H9 (cell line): ENCODE results near the gene VSX1. TPM values are rescaled to one million over a fixed set of nuclear protein-coding genes. Genes with fewer than 3 reads are reported as not detected.

Experiments
- DNase-seq: peaks from one replicate; pipeline ENCODE4 v3.0.0-alpha.2; 2017
- H2AFZ ChIP-seq: one replicate; pipeline ENCODE4 v1.6.1; 2013; ENCODE audit warnings: mild to moderate bottlenecking, low read length, control low read depth, moderate library complexity
- H2AK5ac ChIP-seq: 2 replicates; pipeline ENCODE4 v1.6.1; 2013; ENCODE audit warnings: low read length, control low read depth, mixed read lengths; ENCODE audit not compliant: insufficient read length
- H2BK120ac ChIP-seq: one replicate; pipeline ENCODE4 v1.6.1; 2013; ENCODE audit warnings: low read depth, mild to moderate bottlenecking, low read length, control low read depth, inconsistent platforms; ENCODE audit not compliant: poor library complexity, severe bottlenecking
- H2BK12ac ChIP-seq: 2 replicates; pipeline ENCODE4 v1.6.1; 2013; ENCODE audit warnings: low read length, control low read depth, mixed read lengths, low read depth; ENCODE audit not compliant: insufficient read length
- H2BK15ac ChIP-seq: 2 replicates; pipeline ENCODE4 v1.6.1; 2013; ENCODE audit warnings: low read depth, low read length, control low read depth
- H2BK20ac ChIP-seq: one replicate; pipeline ENCODE4 v1.6.1; 2013; ENCODE audit warnings: low read depth, mild to moderate bottlenecking, low read length, control low read depth, inconsistent platforms; ENCODE audit not compliant: poor library complexity, severe bottlenecking
- H2BK5ac ChIP-seq: 2 replicates; pipeline ENCODE4 v1.6.1; 2013; ENCODE audit warnings: low read length, control low read depth, mixed read lengths; ENCODE audit not compliant: insufficient read length
- H3K14ac ChIP-seq: 2 replicates; pipeline ENCODE4 v1.6.1; 2013; ENCODE audit warnings: low read length, control low read depth; ENCODE audit not compliant: insufficient read depth
- H3K18ac ChIP-seq: 2 replicates; pipeline ENCODE4 v1.6.1; 2013; ENCODE audit warnings: low read depth, mild to moderate bottlenecking, mixed read lengths, low read length, control low read depth; ENCODE audit not compliant: insufficient read length
- H3K23ac ChIP-seq: 2 replicates; pipeline ENCODE4 v1.6.1; 2013; ENCODE audit warnings: low read length, control low read depth, mixed read lengths, low read depth; ENCODE audit not compliant: insufficient read length
- H3K23me2 ChIP-seq: 2 replicates; pipeline ENCODE4 v1.6.1; 2013; ENCODE audit warnings: low read depth, mild to moderate bottlenecking, mixed read lengths, low read length, control low read depth; ENCODE audit not compliant: insufficient read length, poor library complexity, severe bottlenecking
- H3K27ac ChIP-seq: 2 replicates; pipeline ENCODE4 v1.5.1; 2013; ENCODE audit warnings: low read length, control low read depth, mixed read lengths, low read depth; ENCODE audit not compliant: insufficient read length
- H3K27me3 ChIP-seq: 2 replicates; pipeline ENCODE4 v1.6.1; 2013; ENCODE audit warnings: low read length, control low read depth, inconsistent platforms; ENCODE audit not compliant: insufficient read depth
- H3K4ac ChIP-seq: 2 replicates; pipeline ENCODE4 v1.6.1; 2013; ENCODE audit warnings: low read depth, mild to moderate bottlenecking, control low read depth, inconsistent platforms, low read length, moderate library complexity
- H3K4me1 ChIP-seq: 2 replicates; pipeline ENCODE4 v1.6.1; 2013; ENCODE audit warnings: low read length, control low read depth, inconsistent platforms; ENCODE audit not compliant: insufficient read depth
- H3K4me2 ChIP-seq: 2 replicates; pipeline ENCODE4 v1.6.1; 2013; ENCODE audit warnings: low read length, control low read depth, mixed read lengths; ENCODE audit not compliant: insufficient read length, insufficient read depth
- H3K56ac ChIP-seq: 2 replicates; pipeline ENCODE4 v1.6.1; 2013; ENCODE audit warnings: low read depth, mild to moderate bottlenecking, mixed read lengths, low read length, control low read depth; ENCODE audit not compliant: insufficient read length
- H3K79me1 ChIP-seq: 2 replicates; pipeline ENCODE4 v1.6.1; 2013; ENCODE audit warnings: low read depth, mild to moderate bottlenecking, moderate library complexity, low read length, control low read depth, inconsistent platforms; ENCODE audit not compliant: insufficient read depth, poor library complexity, severe bottlenecking
- H3K79me2 ChIP-seq: 2 replicates; pipeline ENCODE4 v1.6.1; 2013; ENCODE audit warnings: low read length, control low read depth, inconsistent platforms; ENCODE audit not compliant: insufficient read depth
- H3K9ac ChIP-seq: 2 replicates; pipeline ENCODE4 v1.6.1; 2013; ENCODE audit warnings: low read length, control low read depth, mixed read lengths; ENCODE audit not compliant: insufficient read length; ENCODE audit errors: extremely low read depth
- H3K9me3 ChIP-seq: one replicate; pipeline ENCODE4 v1.6.1; 2013; ENCODE audit warnings: low read depth, low read length, inconsistent platforms; ENCODE audit not compliant: control insufficient read depth
- H3T11ph ChIP-seq: one replicate; pipeline ENCODE4 v1.6.1; 2013; ENCODE audit warnings: mild to moderate bottlenecking, low read length, control low read depth, inconsistent platforms
- H4K20me1 ChIP-seq: one replicate; pipeline ENCODE4 v1.6.1; 2013; ENCODE audit not compliant: control insufficient read depth, insufficient read length, insufficient read depth
- H4K5ac ChIP-seq: 2 replicates; pipeline ENCODE4 v1.6.1; 2013; ENCODE audit warnings: low read depth, mild to moderate bottlenecking, mixed read lengths, low read length, control low read depth; ENCODE audit not compliant: insufficient read length
- H4K8ac ChIP-seq: replicated peaks from 2 replicates; pipeline ENCODE4 v1.6.1; 2013; ENCODE audit warnings: low read length, control low read depth, mixed read lengths, low read depth; ENCODE audit not compliant: insufficient read length
- H4K91ac ChIP-seq: 2 replicates; pipeline ENCODE4 v1.6.1; 2013; ENCODE audit warnings: low read depth, mild to moderate bottlenecking, moderate library complexity, mixed read lengths, low read length, control low read depth; ENCODE audit not compliant: insufficient read length
- H3K27ac Mint-ChIP-seq, 3 experiments: 2 replicates in 2 of 3; 3 replicates in 1 of 3; pipeline ENCODE4 v1.8.0; 2020 to 2021; ENCODE audit warnings: mixed read lengths in 3 of 3, mild to moderate bottlenecking in 1 of 3, moderate library complexity in 1 of 3
- H3K27me3 Mint-ChIP-seq: 2 replicates; pipeline ENCODE4 v1.8.0; 2021; ENCODE audit warnings: low read depth, mild to moderate bottlenecking, moderate library complexity, mixed read lengths
- H3K36me3 Mint-ChIP-seq, 3 experiments: 2 replicates in 2 of 3; 3 replicates in 1 of 3; pipeline ENCODE4 v1.8.0; 2020 to 2021; ENCODE audit warnings: low read depth in 3 of 3, mixed read lengths in 3 of 3; ENCODE audit not compliant: insufficient read depth in 1 of 3
- H3K4me1 Mint-ChIP-seq, 2 experiments: 2 replicates each; pipeline ENCODE4 v1.8.0; 2020; ENCODE audit warnings: mixed read lengths in 2 of 2
- H3K4me3 Mint-ChIP-seq, 2 experiments: 2 replicates in 1 of 2; 3 replicates in 1 of 2; pipeline ENCODE4 v1.8.0; 2020 to 2021; ENCODE audit warnings: mild to moderate bottlenecking in 2 of 2, mixed read lengths in 2 of 2, moderate library complexity in 1 of 2
- H3K9me3 Mint-ChIP-seq, 2 experiments: 2 replicates in 1 of 2; 3 replicates in 1 of 2; pipeline ENCODE4 v1.8.0; 2020; ENCODE audit warnings: mild to moderate bottlenecking in 2 of 2, mixed read lengths in 2 of 2, moderate library complexity in 1 of 2
- CTCF ChIP-seq: fragments of 200-600 bp; sonication (generic); conservative IDR thresholded peaks from 3 replicates; pipeline ENCODE4 v1.8.0; 2021; ENCODE audit warnings: antibody characterized with exemption, mild to moderate bottlenecking
- WGBS: extraction: QIAGEN DNeasy Blood & Tissue Kit; methylation state at CpG from one replicate; pipeline ENCODE4 v1.1.7; 2013; ENCODE audit warnings: missing lambda C conversion rate, low lambda C conversion rate, mixed read lengths; ENCODE audit not compliant: insufficient read length; ENCODE audit errors: extremely low coverage; 5-methylcytosine and 5-hydroxymethylcytosine counted together
- total RNA-seq: library from RNA; stranded (reverse); gene quantifications from 2 replicates; pipeline ENCODE4 v1.2.1, GENCODE V29; 2021

Gene VSX1
- total RNA-seq, 1 experiment from 2014 or later: not detected

DNA sequence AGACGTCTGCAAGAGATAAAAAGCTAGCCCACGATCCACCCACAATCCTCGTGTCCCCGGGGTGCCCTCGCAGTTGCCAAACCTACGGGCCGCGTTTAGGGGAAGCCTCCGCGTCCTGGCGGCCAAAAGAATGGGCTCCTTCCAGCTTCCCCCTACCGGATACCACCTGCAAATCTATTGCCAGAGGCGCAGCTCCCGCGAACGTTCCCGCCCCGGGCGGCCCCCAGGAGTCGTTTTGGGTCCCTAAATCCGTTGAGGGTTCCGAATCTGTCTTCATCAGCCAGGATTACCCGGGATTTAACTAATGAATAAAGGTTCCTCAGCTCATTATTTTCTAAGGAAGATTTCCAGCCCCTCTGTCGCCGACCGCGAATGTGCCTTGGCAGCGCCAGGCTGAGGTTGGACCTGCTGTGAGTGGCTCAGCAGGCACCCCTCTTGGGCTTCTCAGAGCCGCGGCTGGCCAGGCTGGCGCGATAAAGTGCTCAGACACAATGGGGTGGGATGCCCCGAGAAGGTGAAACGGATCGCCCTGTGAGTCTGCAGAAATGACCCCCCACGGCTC lies 2.8 kb upstream of the VSX1 start:
- peaks cover 2 to 8% of the 10 kb centered on the region in 2 experiments; a peak in 2 of 5 replicates for H3K9me3 Mint-ChIP-seq

More for the DNA sequence above, 2.8 kb upstream of the VSX1 start:
- no peaks in the 10 kb centered on the region for H3K4me1 ChIP-seq
- no peak overlapping the region for H3K4ac ChIP-seq
- peaks cover 14% of the 10 kb centered on the region for H3K23me2 ChIP-seq
- H3K79me1 ChIP-seq: no peaks in the 10 kb centered on the region
- H2BK20ac ChIP-seq: no peak overlapping the region
- peak; percentile 27; the same call in 2 of the 3 replicates for TF ChIP-seq CTCF
- H2AFZ ChIP-seq: no peak overlapping the region
- H2BK15ac ChIP-seq: no peak overlapping the region
- Mint-ChIP-seq H3K27ac (no peak overlapping the region), H3K27me3 (peaks cover 91% of the 10 kb centered on the region), H3K4me3 (peak overlapping the region; percentile 21 to 80), H3K4me1 (peaks cover 24 to 25% of the 10 kb centered on the region in 2 experiments), H3K36me3 (no peaks in the 10 kb centered on the region; a peak in 1 of 7 replicates)
- no peak overlapping the region for H2BK5ac ChIP-seq
- no peak overlapping the region for H3K14ac ChIP-seq
- H3K4me2 ChIP-seq: peak overlapping the region; percentile 76
- no peak overlapping the region for H3K27ac ChIP-seq
- no CpG with 5 or more reads among the region's 36 CpGs for WGBS
- peak; percentile 59 for DNase-seq
- no peak overlapping the region for H4K91ac ChIP-seq
- H4K5ac ChIP-seq: no peak overlapping the region
- H3K23ac ChIP-seq: no peak overlapping the region
- no peak overlapping the region for H2BK120ac ChIP-seq
- H3T11ph ChIP-seq: no peak overlapping the region
- no peaks in the 10 kb centered on the region for H3K9me3 ChIP-seq
- H3K79me2 ChIP-seq: no peaks in the 10 kb centered on the region
- H2AK5ac ChIP-seq: no peak overlapping the region
- no peak overlapping the region for H2BK12ac ChIP-seq
- peaks cover 59% of the 10 kb centered on the region for H3K27me3 ChIP-seq
- no peak overlapping the region for H3K56ac ChIP-seq
- no peaks in the 10 kb centered on the region for H4K20me1 ChIP-seq
- no peak overlapping the region for H4K8ac ChIP-seq
- no peak overlapping the region for H3K18ac ChIP-seq
- H3K9ac ChIP-seq: no peak overlapping the region
